ENCODE results near the gene AQP3.

The AQP3 gene

GRCh38 chr9:33415501-33416038 is 31.8 kb downstream of the AQP3 start:
- no peaks in the 10 kb centered on the region for H3F3A ChIP-seq (ENCODE audit: insufficient read depth)
- H3K27me3 ChIP-seq (ENCODE audit: low read length), result no peaks in the 10 kb centered on the region
- H3K9me3 ChIP-seq (ENCODE audit: insufficient read depth, low read length), result no peaks in the 10 kb centered on the region
- H4K20me1 ChIP-seq (ENCODE audit: low read depth, low read length), result no peaks in the 10 kb centered on the region
- H3K27ac ChIP-seq (ENCODE audit: low read depth, low read length), result no peak overlapping the region
- H2AFZ ChIP-seq (ENCODE audit: low read depth, low read length, severe bottlenecking), result no peak overlapping the region
- H3K79me2 ChIP-seq (ENCODE audit: insufficient read depth, low read length), result no peaks in the 10 kb centered on the region
- H3K36me3 ChIP-seq (ENCODE audit: low read length), result no peaks in the 10 kb centered on the region
- H3K9ac ChIP-seq (ENCODE audit: low read length), result no peak overlapping the region
- H3K4me2 ChIP-seq (ENCODE audit: low read depth, low read length, poor library complexity, severe bottlenecking), result no peak overlapping the region
- TF ChIP-seq CTCF (IDR thresholded peaks at IDR 0.05; ENCODE audit: insufficient read depth, low read length, poor library complexity, severe bottlenecking), result peak; percentile 96
- no peak for TF ChIP-seq EZH2phosphoT487 (conservative IDR thresholded peaks at IDR 0.05; ENCODE audit: low read length)
- no peak overlapping the region for H3K4me3 ChIP-seq (ENCODE audit: insufficient read depth, low read length, poor library complexity, severe bottlenecking)
- H3K9me2 ChIP-seq (replicated peaks; ENCODE audit: insufficient read depth, low read length), result no peaks in the 10 kb centered on the region

GRCh38 chr9:33414889-33415500 is 32.4 kb downstream of the AQP3 start:
- H2AFZ ChIP-seq (ENCODE audit: low read depth, low read length, severe bottlenecking), result no peak overlapping the region

GRCh38 chr9:33414268-33414667 is 33.1 kb downstream of the AQP3 start:
- Histone ChIP-seq H3K9me3 (ENCODE audit: insufficient read depth, low read length) (no peaks in the 10 kb centered on the region), H3K4me3 (ENCODE audit: insufficient read depth, low read length, poor library complexity, severe bottlenecking) (no peak overlapping the region), H3K9ac (ENCODE audit: low read length) (no peak overlapping the region), H3K27ac (ENCODE audit: low read depth, low read length) (no peak overlapping the region), H3K9me2 (replicated peaks; ENCODE audit: insufficient read depth, low read length) (no peaks in the 10 kb centered on the region), H3K36me3 (ENCODE audit: low read length) (no peaks in the 10 kb centered on the region), H3K4me2 (ENCODE audit: low read depth, low read length, poor library complexity, severe bottlenecking) (no peak overlapping the region), H2AFZ (ENCODE audit: low read depth, low read length, severe bottlenecking) (no peak overlapping the region), H3K27me3 (ENCODE audit: low read length) (no peaks in the 10 kb centered on the region), H4K20me1 (ENCODE audit: low read depth, low read length) (no peaks in the 10 kb centered on the region), H3F3A (ENCODE audit: insufficient read depth) (no peaks in the 10 kb centered on the region), H3K79me2 (ENCODE audit: insufficient read depth, low read length) (no peaks in the 10 kb centered on the region)
- no peak for TF ChIP-seq EZH2phosphoT487 (conservative IDR thresholded peaks at IDR 0.05; ENCODE audit: low read length)
- no peak for TF ChIP-seq CTCF (IDR thresholded peaks at IDR 0.05; ENCODE audit: insufficient read depth, low read length, poor library complexity, severe bottlenecking)

More at GRCh38 chr9:33414889-33415500, 32.4 kb downstream of the AQP3 start:
- no peaks in the 10 kb centered on the region for H3K9me3 ChIP-seq (ENCODE audit: insufficient read depth, low read length)
- no peak overlapping the region for H3K4me2 ChIP-seq (ENCODE audit: low read depth, low read length, poor library complexity, severe bottlenecking)
- no peaks in the 10 kb centered on the region for H3F3A ChIP-seq (ENCODE audit: insufficient read depth)
- H3K9ac ChIP-seq (ENCODE audit: low read length), result no peak overlapping the region
- H4K20me1 ChIP-seq (ENCODE audit: low read depth, low read length), result no peaks in the 10 kb centered on the region
- H3K36me3 ChIP-seq (ENCODE audit: low read length), result no peaks in the 10 kb centered on the region
- no peaks in the 10 kb centered on the region for H3K27me3 ChIP-seq (ENCODE audit: low read length)
- H3K79me2 ChIP-seq (ENCODE audit: insufficient read depth, low read length), result no peaks in the 10 kb centered on the region
- no peak overlapping the region for H3K4me3 ChIP-seq (ENCODE audit: insufficient read depth, low read length, poor library complexity, severe bottlenecking)
- no peak overlapping the region for H3K27ac ChIP-seq (ENCODE audit: low read depth, low read length)
- H3K9me2 ChIP-seq (replicated peaks; ENCODE audit: insufficient read depth, low read length), result no peaks in the 10 kb centered on the region
- TF ChIP-seq CTCF (IDR thresholded peaks at IDR 0.05; ENCODE audit: insufficient read depth, low read length, poor library complexity, severe bottlenecking) (no peak), EZH2phosphoT487 (conservative IDR thresholded peaks at IDR 0.05; ENCODE audit: low read length) (no peak)
